ENCODE measurements around the gene C11orf16. TPM values are rescaled to one million over a fixed set of nuclear protein-coding genes. Genes with fewer than 3 reads are reported as not detected.
A peak's percentile ranks its signal among the peaks of the same experiment; 100 is the strongest.
"Not testable (repeated sequence)": the region's sequence is repeated elsewhere in the genome, so short reads cannot be mapped to it uniquely, and the experiment has no call there.

Gene C11orf16
- total RNA-seq, 1 experiment from 2014 or later: not detected

GRCh38 chr11:8925711-8926110, 7.0 kb downstream of the C11orf16 start:
- DNase-seq: no peak
- H3K27me3 ChIP-seq (ENCODE audit: control insufficient read depth, insufficient read depth, low read length): no peaks in the 10 kb centered on the region
- peaks cover 2% of the 10 kb centered on the region for H3K36me3 ChIP-seq (replicated peaks; ENCODE audit: control insufficient read depth, insufficient read depth, low read length)
- no peak overlapping the region for H3K4me3 ChIP-seq (ENCODE audit: insufficient read depth, low read depth, low read length)

- peaks cover 6% of the 10 kb centered on the region for H3K36me3 ChIP-seq (replicated peaks; ENCODE audit: control insufficient read depth, insufficient read depth, low read length)
- no peak for DNase-seq
- no peaks in the 10 kb centered on the region for H3K27me3 ChIP-seq (ENCODE audit: control insufficient read depth, insufficient read depth, low read length)
- no peak overlapping the region for H3K4me3 ChIP-seq (ENCODE audit: insufficient read depth, low read depth, low read length)
Measured at GRCh38 chr11:8922691-8923090, 10.1 kb downstream of the C11orf16 start.

- H3K4me3 ChIP-seq (ENCODE audit: insufficient read depth, low read depth, low read length): no peak overlapping the region
- H3K36me3 ChIP-seq (replicated peaks; ENCODE audit: control insufficient read depth, insufficient read depth, low read length): peaks cover 8% of the 10 kb centered on the region
- peak; percentile 55 for DNase-seq
- no peaks in the 10 kb centered on the region for H3K27me3 ChIP-seq (ENCODE audit: control insufficient read depth, insufficient read depth, low read length)
Measured at GRCh38 chr11:8917157-8917825, 15.5 kb downstream of the C11orf16 start.

- Histone ChIP-seq H3K4me3 (ENCODE audit: insufficient read depth, low read depth, low read length) (no peak overlapping the region), H3K36me3 (replicated peaks; ENCODE audit: control insufficient read depth, insufficient read depth, low read length) (peaks cover 4% of the 10 kb centered on the region)
Measured at GRCh38 chr11:8914661-8915018, 18.1 kb downstream of the C11orf16 start.

DNA sequence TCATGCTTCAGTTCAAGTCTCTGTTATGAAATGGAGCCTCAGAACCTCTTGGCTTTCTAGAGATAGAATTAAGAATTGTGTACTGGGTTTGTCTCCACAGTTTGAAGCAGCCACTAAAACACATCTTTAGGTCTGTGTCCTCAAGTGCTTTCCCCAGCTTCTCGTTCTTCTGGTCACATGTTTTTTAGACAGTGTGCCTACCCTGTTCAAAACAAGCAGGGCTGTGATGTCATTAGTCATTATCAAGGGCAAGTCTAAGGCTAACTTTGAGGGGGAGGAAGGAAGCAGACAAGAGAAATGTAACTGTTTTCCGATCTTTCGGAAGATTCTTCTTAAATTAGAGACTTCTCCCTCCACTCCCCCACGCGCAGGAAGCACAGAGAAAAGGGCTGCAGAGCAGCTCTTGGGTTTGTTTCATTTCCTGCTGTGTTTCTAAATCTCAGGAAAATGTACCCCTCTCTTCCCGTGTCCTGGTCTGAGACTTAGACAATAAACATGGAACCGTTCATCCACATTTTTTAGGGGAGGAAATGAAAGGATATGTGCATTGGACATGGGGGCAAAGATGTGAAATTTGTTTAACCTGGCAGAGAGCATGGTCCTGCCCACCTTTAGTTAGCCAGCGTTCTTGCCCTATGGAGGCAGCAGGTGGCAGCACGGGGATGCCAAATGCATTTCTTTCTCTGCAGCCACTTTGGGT, 18.6 kb downstream of the C11orf16 start:
- no peak overlapping the region for H3K4me3 ChIP-seq (ENCODE audit: insufficient read depth, low read depth, low read length)
- peak; percentile 73 for DNase-seq

More at GRCh38 chr11:8914661-8915018, 18.1 kb downstream of the C11orf16 start:
- no peak for DNase-seq
- peaks cover 4% of the 10 kb centered on the region for H3K27me3 ChIP-seq (ENCODE audit: control insufficient read depth, insufficient read depth, low read length)

GRCh38 chr11:8911029-8911823, 21.5 kb downstream of the C11orf16 start, which contains the start of gene AKIP1:
AKIP1 (plus strand) TSS chr11:8911189; CDS start chr11:8911450, 261 bp downstream.
- peak within 1 kb of the TSS; percentile 87 for H3K4me3 ChIP-seq (ENCODE audit: insufficient read depth, low read depth, low read length)
- peaks cover 10% of the 10 kb centered on the region for H3K27me3 ChIP-seq (ENCODE audit: control insufficient read depth, insufficient read depth, low read length)
- no peaks in the 10 kb centered on the region for H3K36me3 ChIP-seq (replicated peaks; ENCODE audit: control insufficient read depth, insufficient read depth, low read length)
- DNase-seq: peak; percentile 99

More for the DNA sequence above, 18.6 kb downstream of the C11orf16 start:
- peaks cover 7% of the 10 kb centered on the region for H3K27me3 ChIP-seq (ENCODE audit: control insufficient read depth, insufficient read depth, low read length)
- peaks cover 4% of the 10 kb centered on the region for H3K36me3 ChIP-seq (replicated peaks; ENCODE audit: control insufficient read depth, insufficient read depth, low read length)

GRCh38 chr11:8910649-8911026, 22.1 kb downstream of the C11orf16 start:
- peak overlapping the region; percentile 87 for H3K4me3 ChIP-seq (ENCODE audit: insufficient read depth, low read depth, low read length)
- peaks cover 10% of the 10 kb centered on the region for H3K27me3 ChIP-seq (ENCODE audit: control insufficient read depth, insufficient read depth, low read length)
- no peaks in the 10 kb centered on the region for H3K36me3 ChIP-seq (replicated peaks; ENCODE audit: control insufficient read depth, insufficient read depth, low read length)
- DNase-seq: no peak

DNA sequence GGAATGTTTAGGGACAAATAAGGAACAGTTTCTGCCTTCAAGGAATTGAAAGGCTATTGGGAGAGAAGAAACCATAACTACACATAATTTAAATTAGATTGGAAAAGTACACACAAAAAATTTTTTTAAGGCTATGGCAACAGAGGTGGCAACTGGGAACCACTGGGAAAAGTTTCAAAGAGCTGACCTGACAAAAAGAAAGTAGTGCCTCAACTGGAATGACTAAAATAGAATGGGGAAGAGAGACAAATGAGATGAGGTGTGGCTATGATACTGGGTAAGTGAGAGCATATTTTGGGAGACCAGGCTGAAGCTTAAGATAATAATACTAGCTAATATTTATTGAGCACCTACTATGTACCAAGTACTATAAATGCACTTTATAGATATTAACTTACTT, 24.6 kb downstream of the C11orf16 start:
- DNase-seq: no peak
- no peak overlapping the region for H3K4me3 ChIP-seq (ENCODE audit: insufficient read depth, low read depth, low read length)
- H3K27me3 ChIP-seq (ENCODE audit: control insufficient read depth, insufficient read depth, low read length): peaks cover 10% of the 10 kb centered on the region
- H3K36me3 ChIP-seq (replicated peaks; ENCODE audit: control insufficient read depth, insufficient read depth, low read length): no peaks in the 10 kb centered on the region

DNA sequence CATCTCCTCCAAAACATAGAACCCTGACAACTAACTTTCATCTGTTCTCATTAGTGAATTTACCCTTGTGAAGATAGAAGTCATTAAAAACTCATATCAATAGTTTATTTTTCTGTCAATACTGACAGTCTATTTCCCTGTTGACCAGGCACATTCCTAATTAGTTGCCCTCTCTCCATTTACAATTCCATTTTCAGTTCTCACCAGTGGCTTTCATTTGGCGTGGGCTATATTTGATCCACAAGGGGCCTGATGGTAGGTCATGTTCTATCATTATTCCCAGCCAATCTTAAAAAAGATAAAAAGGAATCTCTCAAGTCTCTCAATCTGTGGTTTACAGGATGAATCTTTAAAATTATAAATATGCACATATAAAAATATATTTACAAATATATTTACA, 25.6 kb downstream of the C11orf16 start:
- H3K36me3 ChIP-seq (replicated peaks; ENCODE audit: control insufficient read depth, insufficient read depth, low read length): no peaks in the 10 kb centered on the region
- no peak overlapping the region for H3K4me3 ChIP-seq (ENCODE audit: insufficient read depth, low read depth, low read length)
- no peak for DNase-seq
- H3K27me3 ChIP-seq (ENCODE audit: control insufficient read depth, insufficient read depth, low read length): peaks cover 10% of the 10 kb centered on the region

DNA sequence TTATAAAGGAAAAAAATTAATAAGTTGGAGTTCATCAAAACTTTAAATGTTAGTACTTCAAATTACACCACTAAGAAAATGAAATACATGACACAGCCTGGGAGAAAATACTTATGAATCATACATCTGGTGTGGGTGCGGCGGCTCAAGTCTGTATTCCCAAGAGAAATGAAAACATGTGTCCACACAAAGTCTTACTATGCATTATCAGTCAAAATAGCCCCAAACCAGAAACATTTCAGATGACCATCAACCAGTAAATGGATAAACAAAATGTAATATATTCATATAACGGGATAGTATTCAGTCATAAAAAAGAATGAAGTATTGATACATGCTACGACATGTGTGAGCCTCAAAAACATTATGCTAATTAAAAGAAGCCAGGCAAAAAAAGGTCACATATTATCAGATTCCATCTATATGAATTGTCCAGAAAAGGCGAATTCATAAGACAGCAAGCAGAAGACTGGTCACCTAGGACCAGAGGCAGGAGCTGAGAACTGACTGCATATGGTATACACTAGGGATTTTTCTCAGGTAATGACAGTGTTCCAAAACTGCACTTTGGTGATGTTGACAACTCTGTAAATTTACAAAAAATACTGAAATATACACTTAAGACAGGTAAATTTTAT, 27.1 kb downstream of the C11orf16 start:
- DNase-seq: no peak
- no peaks in the 10 kb centered on the region for H3K36me3 ChIP-seq (replicated peaks; ENCODE audit: control insufficient read depth, insufficient read depth, low read length)
- peaks cover 10% of the 10 kb centered on the region for H3K27me3 ChIP-seq (ENCODE audit: control insufficient read depth, insufficient read depth, low read length)
- H3K4me3 ChIP-seq (ENCODE audit: insufficient read depth, low read depth, low read length): no peak overlapping the region

GRCh38 chr11:8899119-8899753, 33.5 kb downstream of the C11orf16 start:
- H3K36me3 ChIP-seq (replicated peaks; ENCODE audit: control insufficient read depth, insufficient read depth, low read length): no peaks in the 10 kb centered on the region
- no peak overlapping the region for H3K4me3 ChIP-seq (ENCODE audit: insufficient read depth, low read depth, low read length)
- DNase-seq: no peak
- H3K27me3 ChIP-seq (ENCODE audit: control insufficient read depth, insufficient read depth, low read length): no peaks in the 10 kb centered on the region; the same call in 1 of the 2 replicates

DNA sequence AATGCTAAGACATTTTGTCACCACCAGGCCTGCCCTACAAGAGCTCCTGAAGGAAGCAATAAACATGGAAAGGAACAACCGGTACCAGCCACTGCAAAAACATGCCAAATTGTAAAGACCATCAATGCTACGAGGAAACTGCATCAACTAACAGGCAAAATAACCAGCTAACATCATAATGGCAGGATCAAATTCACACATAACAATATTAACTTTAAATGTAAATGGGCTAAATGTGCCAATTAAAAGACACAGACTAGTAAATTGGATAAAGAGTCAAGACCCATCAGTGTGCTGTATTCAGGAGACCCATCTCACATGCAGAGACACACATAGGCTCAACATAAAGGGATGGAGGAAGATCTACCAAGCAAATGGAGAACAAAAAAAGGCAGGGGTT, 41.6 kb downstream of the C11orf16 start:
- not testable (repeated sequence) for H3K27me3 ChIP-seq (ENCODE audit: control insufficient read depth, insufficient read depth, low read length)

DNA sequence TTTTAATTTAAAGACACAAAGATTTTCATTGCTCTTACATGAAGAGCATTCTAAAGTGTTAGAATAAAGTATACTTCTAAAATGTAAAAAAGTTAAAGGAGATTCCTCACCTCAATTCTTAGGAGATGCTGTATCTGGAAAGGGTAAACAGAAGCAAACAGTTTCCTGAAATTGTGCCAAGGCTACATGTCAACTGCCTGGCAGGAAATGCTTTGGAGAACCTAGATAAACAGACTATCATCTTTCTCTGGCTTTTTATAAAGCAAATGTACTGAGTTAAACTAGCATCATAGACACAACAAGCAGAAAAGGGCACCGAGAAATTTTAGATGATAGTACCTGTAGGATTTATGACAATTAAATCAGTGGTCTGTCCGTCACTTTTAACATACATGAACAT, 46.4 kb downstream of the C11orf16 start:
- no peaks in the 10 kb centered on the region for H3K27me3 ChIP-seq (ENCODE audit: control insufficient read depth, insufficient read depth, low read length)
- H3K4me3 ChIP-seq (ENCODE audit: insufficient read depth, low read depth, low read length): no peak overlapping the region
- no peaks in the 10 kb centered on the region for H3K36me3 ChIP-seq (replicated peaks; ENCODE audit: control insufficient read depth, insufficient read depth, low read length)
- no peak for DNase-seq

More for the DNA sequence above, 41.6 kb downstream of the C11orf16 start:
- not testable (repeated sequence) for H3K4me3 ChIP-seq (ENCODE audit: insufficient read depth, low read depth, low read length); H3K36me3 ChIP-seq (replicated peaks; ENCODE audit: control insufficient read depth, insufficient read depth, low read length); DNase-seq

DNA sequence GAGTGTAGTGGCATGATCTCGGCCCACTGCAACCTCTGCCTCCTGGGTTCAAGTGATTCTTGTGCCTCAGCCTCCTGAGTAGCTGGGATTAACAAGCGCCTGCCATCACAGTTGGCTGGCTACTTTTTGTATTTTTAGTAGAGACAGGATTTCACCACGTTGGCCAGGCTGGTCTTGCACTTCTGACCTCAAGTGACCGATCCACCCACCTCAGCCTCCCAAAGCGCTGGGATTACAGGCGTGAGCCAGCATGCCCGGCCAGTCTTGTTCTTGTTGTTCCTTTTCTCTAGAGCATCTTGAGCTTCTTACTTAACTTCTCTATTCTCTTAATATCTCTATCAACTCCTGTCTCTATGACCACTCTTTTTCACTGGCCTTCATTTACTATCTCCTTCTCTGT, 51.2 kb downstream of the C11orf16 start:
- H3K36me3 ChIP-seq (replicated peaks; ENCODE audit: control insufficient read depth, insufficient read depth, low read length); H3K27me3 ChIP-seq (ENCODE audit: control insufficient read depth, insufficient read depth, low read length); DNase-seq; H3K4me3 ChIP-seq (ENCODE audit: insufficient read depth, low read depth, low read length): not testable (repeated sequence)

Data from H7 (cell line).